ENCODE data around the gene TCL1A.

The TCL1A gene

GRCh38 chr14:95741038-95741490, 27.1 kb upstream of the TCL1A start (continued):
- TF ChIP-seq FEZF1 (tag by site-specific recombination; IDR thresholded peaks at IDR 0.05), result peak; percentile 83
- TF ChIP-seq ZNF350 (tag by site-specific recombination; IDR thresholded peaks at IDR 0.05), result no peak
- no peak for TF ChIP-seq ZBTB11 (tag by site-specific recombination; conservative IDR thresholded peaks at IDR 0.05; ENCODE audit: low read depth)
- TF ChIP-seq ZNF398 (tag by site-specific recombination; IDR thresholded peaks at IDR 0.05), result 0 out of 2 replicates have a peak, but pooled peaks have one; percentile 25
- no peak for TF ChIP-seq YY1 (tag by site-specific recombination; IDR thresholded peaks at IDR 0.05)
- TF ChIP-seq SETDB1 (IDR thresholded peaks at IDR 0.05; ENCODE audit: insufficient read length, low read length), result peak; percentile 27
- no peak for TF ChIP-seq SALL2 (tag by site-specific recombination; IDR thresholded peaks at IDR 0.05; ENCODE audit: borderline replicate concordance)
- no peak for TF ChIP-seq GFI1B (tag by site-specific recombination; IDR thresholded peaks at IDR 0.05)
- TF ChIP-seq ZNF518A (tag by site-specific recombination; conservative IDR thresholded peaks at IDR 0.05; ENCODE audit: low read depth), result peak; percentile 34; the same call in 1 of the 2 replicates
- TF ChIP-seq ZNF561 (tag by site-specific recombination; IDR thresholded peaks at IDR 0.05; ENCODE audit: borderline replicate concordance), result no peak
- TF ChIP-seq AEBP2 (tag by site-specific recombination; IDR thresholded peaks at IDR 0.05; ENCODE audit: borderline replicate concordance), result no peak
- TF ChIP-seq ZNF37A (tag by site-specific recombination; IDR thresholded peaks at IDR 0.05), result no peak
- no peak for TF ChIP-seq ZNF133 (tag by site-specific recombination; IDR thresholded peaks at IDR 0.05)
- peak; percentile 30; the same call in 1 of the 2 replicates for TF ChIP-seq GLIS2 (tag by site-specific recombination; IDR thresholded peaks at IDR 0.05)
- no peak for TF ChIP-seq ZNF580 (tag by site-specific recombination; IDR thresholded peaks at IDR 0.05)
- peak; percentile 67 for TF ChIP-seq GLIS1 (tag by site-specific recombination; IDR thresholded peaks at IDR 0.05)
- no peak for TF ChIP-seq ZBTB21 (tag by site-specific recombination; IDR thresholded peaks at IDR 0.05)
- no peak for TF ChIP-seq ZBTB10 (tag by site-specific recombination; IDR thresholded peaks at IDR 0.05)
- TF ChIP-seq ZNF157 (tag by site-specific recombination; IDR thresholded peaks at IDR 0.05), result no peak
- no peak for TF ChIP-seq ZNF19 (tag by site-specific recombination; IDR thresholded peaks at IDR 0.05; ENCODE audit: low read depth)
